SK-N-MC (cell line): Measurements from ENCODE around the gene CFAP410.

Experiments
- EZH2 ChIP-seq: fragments of 200-600 bp; sonication (generic); IDR thresholded peaks from one replicate; pipeline ENCODE4 v1.6.1; 2017; ENCODE audit warnings: antibody characterized with exemption
- FOXP2 ChIP-seq: optimal IDR thresholded peaks from 2 replicates; pipeline ENCODE3; 2011; ENCODE audit warnings: mild to moderate bottlenecking, moderate library complexity; ENCODE audit not compliant: insufficient read depth; ENCODE audit errors: extremely low read length, control extremely low read depth
- POLR2AphosphoS5 ChIP-seq: IDR thresholded peaks from 2 replicates; pipeline ENCODE4 v1.6.1; 2012; ENCODE audit warnings: mild to moderate bottlenecking, low read depth, low read length, borderline replicate concordance

DNA sequence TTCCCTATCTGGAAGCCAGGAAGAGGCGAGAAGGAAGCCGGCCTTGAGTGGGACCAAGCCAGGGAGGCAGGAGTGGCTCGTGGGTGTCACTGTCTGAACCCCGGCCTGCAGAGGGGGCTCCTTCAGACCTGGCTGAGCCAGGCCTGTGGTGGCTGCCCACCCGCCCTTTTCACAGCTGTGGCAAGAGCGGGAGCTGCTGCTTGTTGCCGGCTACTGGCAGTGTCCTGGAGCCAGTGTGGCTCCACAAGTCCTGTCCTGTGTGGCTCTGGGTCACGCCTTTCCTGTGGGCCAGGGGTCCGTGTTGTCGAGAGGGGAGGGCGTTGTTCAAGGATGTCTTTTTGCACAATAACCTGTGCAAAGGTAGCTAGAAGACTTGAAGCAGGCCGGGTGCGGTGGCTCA, 38.0 kb downstream of the CFAP410 start:
- no peak for TF ChIP-seq POLR2AphosphoS5
- no peak for TF ChIP-seq EZH2
- TF ChIP-seq FOXP2, result no peak
